IPS DF 6.9 (cell line): Measurements from ENCODE around the gene SMIM20.

Experiments used
- DNase-seq: peaks from one replicate; pipeline ENCODE4 v3.0.0-alpha.2; 2013; ENCODE audit warnings: low read depth, low spot score
- H3K27ac ChIP-seq: one replicate; pipeline ENCODE4 v1.5.1; 2013; ENCODE audit warnings: low read length, control low read depth
- H3K27me3 ChIP-seq: 2 replicates; pipeline ENCODE4 v1.6.1; 2013; ENCODE audit warnings: mild to moderate bottlenecking, low read length; ENCODE audit not compliant: control insufficient read depth, insufficient read depth
- H3K36me3 ChIP-seq: 2 replicates; pipeline ENCODE4 v1.6.1; 2013; ENCODE audit warnings: low read length; ENCODE audit not compliant: control insufficient read depth, insufficient read depth
- H3K4me1 ChIP-seq: 2 replicates; pipeline ENCODE4 v1.6.1; 2013; ENCODE audit warnings: low read length; ENCODE audit not compliant: control insufficient read depth, insufficient read depth
- H3K4me3 ChIP-seq: 2 replicates; pipeline ENCODE4 v1.5.1; 2013; ENCODE audit warnings: mild to moderate bottlenecking, low read length
- H3K9me3 ChIP-seq: 2 replicates; pipeline ENCODE4 v1.6.1; 2013; ENCODE audit warnings: low read length, inconsistent platforms; ENCODE audit not compliant: control insufficient read depth, insufficient read depth
- WGBS: extraction: QIAGEN DNeasy Blood & Tissue Kit; methylation state at CpG from one replicate; pipeline ENCODE4 v1.1.7; 2013; ENCODE audit warnings: mixed read lengths, missing lambda C conversion rate; ENCODE audit not compliant: insufficient read length, insufficient coverage; 5-methylcytosine and 5-hydroxymethylcytosine counted together

The SMIM20 gene

GRCh38 chr4:25879091-25879584 is 34.9 kb upstream of the SMIM20 start:
- Histone ChIP-seq H3K4me3 (no peak overlapping the region), H3K27me3 (no peaks in the 10 kb centered on the region), H3K9me3 (no peaks in the 10 kb centered on the region), H3K27ac (no peak overlapping the region), H3K36me3 (no peaks in the 10 kb centered on the region), H3K4me1 (no peaks in the 10 kb centered on the region)
- WGBS, result no CpG with 5 or more reads among the region's 9 CpGs
- DNase-seq, result no peak

- WGBS, result no CpG with 5 or more reads among the region's 6 CpGs
- Histone ChIP-seq H3K9me3 (no peaks in the 10 kb centered on the region), H3K4me1 (no peaks in the 10 kb centered on the region), H3K36me3 (no peaks in the 10 kb centered on the region), H3K4me3 (no peak overlapping the region), H3K27ac (no peak overlapping the region), H3K27me3 (no peaks in the 10 kb centered on the region)
- DNase-seq, result no peak
These were observed 34.4 kb upstream of the SMIM20 start for GRCh38 chr4:25879587-25879986.

- WGBS, result no CpG with 5 or more reads among the region's 7 CpGs
- H3K27me3 ChIP-seq, result no peaks in the 10 kb centered on the region
- no peaks in the 10 kb centered on the region for H3K36me3 ChIP-seq
- H3K27ac ChIP-seq, result no peak overlapping the region
- no peaks in the 10 kb centered on the region for H3K9me3 ChIP-seq
- H3K4me3 ChIP-seq, result no peak overlapping the region
- DNase-seq, result no peak
- H3K4me1 ChIP-seq, result no peaks in the 10 kb centered on the region
These were observed 33.9 kb upstream of the SMIM20 start for GRCh38 chr4:25879991-25880651.

- no peaks in the 10 kb centered on the region for H3K4me1 ChIP-seq
- no peaks in the 10 kb centered on the region for H3K27me3 ChIP-seq
- H3K27ac ChIP-seq, result no peak overlapping the region
- H3K36me3 ChIP-seq, result no peaks in the 10 kb centered on the region
- H3K9me3 ChIP-seq, result no peaks in the 10 kb centered on the region
- H3K4me3 ChIP-seq, result no peak overlapping the region
- DNase-seq, result no peak
- WGBS, result no CpG with 5 or more reads among the region's 4 CpGs
These were observed 32.8 kb upstream of the SMIM20 start for GRCh38 chr4:25881193-25881592.

- H3K9me3 ChIP-seq, result no peaks in the 10 kb centered on the region
- no peaks in the 10 kb centered on the region for H3K27me3 ChIP-seq
- no peaks in the 10 kb centered on the region for H3K4me1 ChIP-seq
- no peak for DNase-seq
- no CpG with 5 or more reads among the region's 4 CpGs for WGBS
- H3K27ac ChIP-seq, result no peak overlapping the region
- no peaks in the 10 kb centered on the region for H3K36me3 ChIP-seq
- no peak overlapping the region for H3K4me3 ChIP-seq
These were observed 31.8 kb upstream of the SMIM20 start for GRCh38 chr4:25882226-25882625.

- no peaks in the 10 kb centered on the region for H3K27me3 ChIP-seq
- no peak overlapping the region for H3K27ac ChIP-seq
- H3K4me3 ChIP-seq, result no peak overlapping the region
- no peaks in the 10 kb centered on the region for H3K9me3 ChIP-seq
- no peaks in the 10 kb centered on the region for H3K36me3 ChIP-seq
- no peak for DNase-seq
- no peaks in the 10 kb centered on the region for H3K4me1 ChIP-seq
- WGBS, result no CpG with 5 or more reads among the region's 2 CpGs
These were observed 30.5 kb upstream of the SMIM20 start for GRCh38 chr4:25883565-25883964.

- no peaks in the 10 kb centered on the region for H3K36me3 ChIP-seq
- no peaks in the 10 kb centered on the region for H3K4me1 ChIP-seq
- no peaks in the 10 kb centered on the region for H3K27me3 ChIP-seq
- H3K9me3 ChIP-seq, result no peaks in the 10 kb centered on the region
- H3K27ac ChIP-seq, result no peak overlapping the region
- H3K4me3 ChIP-seq, result no peak overlapping the region
- DNase-seq, result no peak
- WGBS, result no CpG with 5 or more reads among the region's 5 CpGs
These were observed 29.8 kb upstream of the SMIM20 start for GRCh38 chr4:25884031-25884782.

GRCh38 chr4:25888781-25889180 is 25.2 kb upstream of the SMIM20 start:
- no peak overlapping the region for H3K27ac ChIP-seq
- no peak for DNase-seq

GRCh38 chr4:25889589-25890503 is 24.2 kb upstream of the SMIM20 start:
- H3K4me1 ChIP-seq, result peaks cover 4% of the 10 kb centered on the region; the same call in 1 of the 2 replicates
- H3K27me3 ChIP-seq, result no peaks in the 10 kb centered on the region
- no peak for DNase-seq
- H3K9me3 ChIP-seq, result no peaks in the 10 kb centered on the region
- WGBS, result no CpG with 5 or more reads among the region's 14 CpGs
- no peak overlapping the region for H3K4me3 ChIP-seq
- H3K36me3 ChIP-seq, result no peaks in the 10 kb centered on the region
- H3K27ac ChIP-seq, result no peak overlapping the region

More at GRCh38 chr4:25888781-25889180, 25.2 kb upstream of the SMIM20 start:
- Histone ChIP-seq H3K27me3 (no peaks in the 10 kb centered on the region), H3K36me3 (no peaks in the 10 kb centered on the region), H3K4me1 (peaks cover 4% of the 10 kb centered on the region; the same call in 1 of the 2 replicates), H3K9me3 (no peaks in the 10 kb centered on the region), H3K4me3 (no peak overlapping the region)
